HEK293 (cell line): ENCODE measurements around the gene KDM4B.
A peak's percentile ranks its signal among the peaks of the same experiment; 100 is the strongest.

ENCODE experiments used
- CTCF ChIA-PET: fragments of 350-600 bp; formaldehyde crosslinking; extraction: SDS; loops from one replicate; lab custom pipeline; 2021; ENCODE audit warnings: antibody characterized with exemption; lab: Yijun Ruan, JAX
- POLR2A ChIA-PET: fragments of 300-600 bp; formaldehyde crosslinking; extraction: SDS; loops from one replicate; lab custom pipeline; 2020; ENCODE audit warnings: antibody characterized with exemption, inconsistent platforms; lab: Yijun Ruan, JAX
- H3K27ac ChIP-seq: fragments of 200-500 bp; sonication (Bioruptor generic); 2 replicates; pipeline ENCODE4 v1.5.1; 2014; ENCODE audit warnings: low read depth, low read length, control low read depth, inconsistent platforms; ENCODE audit errors: extremely low read depth
- H3K36me3 ChIP-seq, 2 experiments: fragments of 200-500 bp in 1 of 2; sonication (Bioruptor generic) in 1 of 2; 1 replicate in 1 of 2; 2 replicates in 1 of 2; pipeline ENCODE4 v1.5.1; 2014 to 2017; ENCODE audit warnings: inconsistent platforms in 2 of 2, low read length in 2 of 2; ENCODE audit not compliant: control insufficient read depth in 2 of 2, insufficient read depth in 1 of 2
- H3K4me1 ChIP-seq: fragments of 200-500 bp; sonication (Bioruptor generic); 2 replicates; pipeline ENCODE4 v1.5.1; 2014; ENCODE audit warnings: mild to moderate bottlenecking, low read length, inconsistent platforms; ENCODE audit not compliant: control insufficient read depth, insufficient read depth
- H3K4me3 ChIP-seq: 2 replicates; pipeline ENCODE4 v1.5.1; 2011; ENCODE audit warnings: low read depth, mild to moderate bottlenecking, control low read depth, low read length, moderate library complexity
- H3K9me3 ChIP-seq: fragments of 200-500 bp; sonication (Bioruptor generic); 2 replicates; pipeline ENCODE4 v1.5.1; 2014; ENCODE audit warnings: low read depth, low read length, inconsistent platforms; ENCODE audit not compliant: control insufficient read depth, insufficient read depth
- HOXC10 ChIP-seq: sonication (generic); formaldehyde crosslinking; IDR thresholded peaks from 2 replicates; pipeline ENCODE4 v1.8.1; 2023; ENCODE audit warnings: mild to moderate bottlenecking, missing genetic modification reagents
- PRDM1 ChIP-seq: fragments of 450-650 bp; formaldehyde crosslinking; IDR thresholded peaks from 2 replicates; pipeline ENCODE4; 2016; ENCODE audit warnings: missing biosample characterization, missing genetic modification characterization
- SP7 ChIP-seq: fragments of 450-650 bp; formaldehyde crosslinking; IDR thresholded peaks from 2 replicates; pipeline ENCODE4 v1.5.1; 2016; ENCODE audit warnings: missing biosample characterization, missing genetic modification characterization
- ZBTB20 ChIP-seq: fragments of 450-650 bp; formaldehyde crosslinking; IDR thresholded peaks from 2 replicates; pipeline ENCODE4 v1.5.1; 2016; ENCODE audit warnings: missing biosample characterization, missing genetic modification characterization
- ZBTB21 ChIP-seq: fragments of 450-650 bp; formaldehyde crosslinking; IDR thresholded peaks from 2 replicates; pipeline ENCODE4 v1.5.1; 2017; ENCODE audit warnings: missing biosample characterization, missing genetic modification characterization
- ZFHX2 ChIP-seq: fragments of 450-650 bp; formaldehyde crosslinking; conservative IDR thresholded peaks from 2 replicates; pipeline ENCODE4 v1.5.1; 2016; ENCODE audit warnings: missing biosample characterization, missing genetic modification characterization
- ZNF121 ChIP-seq: fragments of 450-650 bp; formaldehyde crosslinking; IDR thresholded peaks from 2 replicates; pipeline ENCODE4 v1.5.1; 2016; ENCODE audit warnings: missing biosample characterization, missing genetic modification characterization
- ZNF2 ChIP-seq: fragments of 450-650 bp; formaldehyde crosslinking; IDR thresholded peaks from 2 replicates; pipeline ENCODE4 v1.5.1; 2016; ENCODE audit warnings: missing biosample characterization, missing genetic modification characterization
- ZNF501 ChIP-seq: fragments of 450-650 bp; formaldehyde crosslinking; IDR thresholded peaks from 2 replicates; pipeline ENCODE4 v1.5.1; 2016; ENCODE audit warnings: missing biosample characterization, missing genetic modification characterization
- ZNF624 ChIP-seq: fragments of 450-650 bp; formaldehyde crosslinking; IDR thresholded peaks from 2 replicates; pipeline ENCODE4 v1.5.1; 2017; ENCODE audit warnings: missing biosample characterization, missing genetic modification characterization
- ZNF658 ChIP-seq: fragments of 450-650 bp; formaldehyde crosslinking; IDR thresholded peaks from 2 replicates; pipeline ENCODE4; 2016; ENCODE audit warnings: missing biosample characterization, missing genetic modification characterization
- ZNF830 ChIP-seq: fragments of 450-650 bp; IDR thresholded peaks from 2 replicates; pipeline ENCODE4 v1.5.0; 2018; ENCODE audit warnings: missing biosample characterization, missing genetic modification characterization, low read depth, mild to moderate bottlenecking, moderate library complexity
- TF ChIP-seq, protein P1 (sequence below): fragments of 450-650 bp; formaldehyde crosslinking; conservative IDR thresholded peaks from 2 replicates; pipeline ENCODE4 v1.5.1; 2016; ENCODE audit warnings: low read depth, missing biosample characterization, missing genetic modification characterization
- TF ChIP-seq, protein P2 (sequence below): fragments of 450-650 bp; formaldehyde crosslinking; IDR thresholded peaks from 2 replicates; pipeline ENCODE4 v1.5.1; 2016; ENCODE audit warnings: missing biosample characterization, missing genetic modification characterization
- TF ChIP-seq, protein P3 (sequence below): fragments of 450-650 bp; formaldehyde crosslinking; IDR thresholded peaks from 2 replicates; pipeline ENCODE4 v1.5.1; 2016; ENCODE audit warnings: missing biosample characterization, missing genetic modification characterization
- TF ChIP-seq, protein P4 (sequence below): fragments of 450-650 bp; formaldehyde crosslinking; IDR thresholded peaks from 2 replicates; pipeline ENCODE4 v1.5.1; 2016; ENCODE audit warnings: missing biosample characterization, missing genetic modification characterization, borderline replicate concordance

Gene KDM4B

DNA sequence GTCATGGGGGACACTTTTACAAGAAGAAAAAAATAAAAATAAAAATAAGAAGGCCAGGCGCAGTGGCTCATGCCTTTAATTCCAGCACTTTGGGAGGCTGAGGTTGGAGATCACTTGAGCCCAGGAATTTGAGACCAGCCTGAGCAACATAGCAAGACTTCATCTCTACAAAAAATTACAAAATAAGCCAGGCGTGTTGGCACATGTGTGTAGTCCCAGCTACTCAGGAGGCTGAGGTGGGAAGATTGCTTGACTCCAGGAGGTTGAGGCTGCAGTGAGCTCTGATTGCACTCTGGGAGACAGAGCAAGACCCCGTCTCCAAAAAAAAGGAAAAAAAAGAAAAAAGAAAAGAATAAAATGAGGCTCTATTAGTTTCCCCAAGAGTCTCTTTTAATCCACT, 214.7 kb downstream of the KDM4B start:
- Histone ChIP-seq H3K27ac (no peak overlapping the region), H3K36me3 (no peaks in the 10 kb centered on the region), H3K4me3 (no peak overlapping the region), H3K4me1 (no peaks in the 10 kb centered on the region), H3K9me3 (no peaks in the 10 kb centered on the region)
- CTCF ChIA-PET, result interaction anchor here (0.6 to 1.4 kb wide), 2 partner anchors 10 to 456 kb away, joined by 6 to 7 read pairs; no protein-coding TSS in a partner anchor
- TF ChIP-seq, protein P1, sequence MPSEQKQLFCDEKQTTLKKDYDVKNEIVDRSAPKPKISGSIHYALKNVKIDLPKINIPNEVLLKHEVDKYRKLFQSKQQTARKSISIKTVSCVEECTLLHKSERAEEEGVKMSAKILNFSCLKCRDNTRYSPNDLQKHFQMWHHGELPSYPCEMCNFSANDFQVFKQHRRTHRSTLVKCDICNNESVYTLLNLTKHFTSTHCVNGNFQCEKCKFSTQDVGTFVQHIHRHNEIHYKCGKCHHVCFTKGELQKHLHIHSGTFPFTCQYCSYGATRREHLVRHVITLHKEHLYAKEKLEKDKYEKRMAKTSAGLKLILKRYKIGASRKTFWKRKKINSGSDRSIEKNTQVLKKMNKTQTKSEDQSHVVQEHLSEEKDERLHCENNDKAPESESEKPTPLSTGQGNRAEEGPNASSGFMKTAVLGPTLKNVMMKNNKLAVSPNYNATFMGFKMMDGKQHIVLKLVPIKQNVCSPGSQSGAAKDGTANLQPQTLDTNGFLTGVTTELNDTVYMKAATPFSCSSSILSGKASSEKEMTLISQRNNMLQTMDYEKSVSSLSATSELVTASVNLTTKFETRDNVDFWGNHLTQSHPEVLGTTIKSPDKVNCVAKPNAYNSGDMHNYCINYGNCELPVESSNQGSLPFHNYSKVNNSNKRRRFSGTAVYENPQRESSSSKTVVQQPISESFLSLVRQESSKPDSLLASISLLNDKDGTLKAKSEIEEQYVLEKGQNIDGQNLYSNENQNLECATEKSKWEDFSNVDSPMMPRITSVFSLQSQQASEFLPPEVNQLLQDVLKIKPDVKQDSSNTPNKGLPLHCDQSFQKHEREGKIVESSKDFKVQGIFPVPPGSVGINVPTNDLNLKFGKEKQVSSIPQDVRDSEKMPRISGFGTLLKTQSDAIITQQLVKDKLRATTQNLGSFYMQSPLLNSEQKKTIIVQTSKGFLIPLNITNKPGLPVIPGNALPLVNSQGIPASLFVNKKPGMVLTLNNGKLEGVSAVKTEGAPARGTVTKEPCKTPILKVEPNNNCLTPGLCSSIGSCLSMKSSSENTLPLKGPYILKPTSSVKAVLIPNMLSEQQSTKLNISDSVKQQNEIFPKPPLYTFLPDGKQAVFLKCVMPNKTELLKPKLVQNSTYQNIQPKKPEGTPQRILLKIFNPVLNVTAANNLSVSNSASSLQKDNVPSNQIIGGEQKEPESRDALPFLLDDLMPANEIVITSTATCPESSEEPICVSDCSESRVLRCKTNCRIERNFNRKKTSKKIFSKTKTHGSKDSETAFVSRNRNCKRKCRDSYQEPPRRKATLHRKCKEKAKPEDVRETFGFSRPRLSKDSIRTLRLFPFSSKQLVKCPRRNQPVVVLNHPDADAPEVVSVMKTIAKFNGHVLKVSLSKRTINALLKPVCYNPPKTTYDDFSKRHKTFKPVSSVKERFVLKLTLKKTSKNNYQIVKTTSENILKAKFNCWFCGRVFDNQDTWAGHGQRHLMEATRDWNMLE (tag by site-specific recombination), result no peak
- TF ChIP-seq ZNF624 (tag by site-specific recombination) (no peak), ZNF501 (no peak), ZFHX2 (no peak), ZBTB21 (tag by site-specific recombination) (no peak), ZNF830 (no peak), PRDM1 (tag by site-specific recombination) (no peak), SP7 (tag by site-specific recombination) (no peak), HOXC10 (CRISPR knock-in tag) (no peak), ZBTB20 (tag by site-specific recombination) (no peak), ZNF658 (tag by site-specific recombination) (no peak), ZNF2 (tag by site-specific recombination) (no peak)
- TF ChIP-seq, protein P2, sequence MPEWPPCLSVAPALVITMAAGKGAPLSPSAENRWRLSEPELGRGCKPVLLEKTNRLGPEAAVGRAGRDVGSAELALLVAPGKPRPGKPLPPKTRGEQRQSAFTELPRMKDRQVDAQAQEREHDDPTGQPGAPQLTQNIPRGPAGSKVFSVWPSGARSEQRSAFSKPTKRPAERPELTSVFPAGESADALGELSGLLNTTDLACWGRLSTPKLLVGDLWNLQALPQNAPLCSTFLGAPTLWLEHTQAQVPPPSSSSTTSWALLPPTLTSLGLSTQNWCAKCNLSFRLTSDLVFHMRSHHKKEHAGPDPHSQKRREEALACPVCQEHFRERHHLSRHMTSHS, result no peak
- TF ChIP-seq, protein P3, sequence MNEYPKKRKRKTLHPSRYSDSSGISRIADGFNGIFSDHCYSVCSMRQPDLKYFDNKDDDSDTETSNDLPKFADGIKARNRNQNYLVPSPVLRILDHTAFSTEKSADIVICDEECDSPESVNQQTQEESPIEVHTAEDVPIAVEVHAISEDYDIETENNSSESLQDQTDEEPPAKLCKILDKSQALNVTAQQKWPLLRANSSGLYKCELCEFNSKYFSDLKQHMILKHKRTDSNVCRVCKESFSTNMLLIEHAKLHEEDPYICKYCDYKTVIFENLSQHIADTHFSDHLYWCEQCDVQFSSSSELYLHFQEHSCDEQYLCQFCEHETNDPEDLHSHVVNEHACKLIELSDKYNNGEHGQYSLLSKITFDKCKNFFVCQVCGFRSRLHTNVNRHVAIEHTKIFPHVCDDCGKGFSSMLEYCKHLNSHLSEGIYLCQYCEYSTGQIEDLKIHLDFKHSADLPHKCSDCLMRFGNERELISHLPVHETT (tag by site-specific recombination), result no peak
- POLR2A ChIA-PET, result no interaction called here

DNA sequence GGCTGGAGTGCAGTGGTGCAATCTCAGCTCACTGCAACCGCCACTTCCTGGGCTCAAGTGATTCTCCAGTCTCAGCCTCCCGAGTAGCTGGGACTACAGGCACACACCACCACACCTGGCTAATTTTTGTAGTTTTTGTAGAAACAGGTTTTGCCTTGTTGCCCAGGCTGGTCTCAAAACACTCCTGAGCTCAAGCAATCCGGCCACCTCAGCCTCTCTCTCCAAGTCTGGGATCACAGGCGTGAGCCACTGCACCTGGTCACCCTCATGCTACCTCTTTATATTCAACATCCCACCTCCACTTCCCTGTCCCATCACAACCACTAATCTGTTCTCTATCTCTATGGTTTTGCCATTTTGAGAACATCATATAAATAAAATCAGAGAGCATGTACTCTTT, 216.0 kb downstream of the KDM4B start:
- Histone ChIP-seq H3K36me3 (no peaks in the 10 kb centered on the region), H3K9me3 (no peaks in the 10 kb centered on the region), H3K4me3 (no peak overlapping the region), H3K4me1 (peaks cover 4% of the 10 kb centered on the region; the same call in 1 of the 2 replicates), H3K27ac (no peak overlapping the region)
- TF ChIP-seq, protein P4, sequence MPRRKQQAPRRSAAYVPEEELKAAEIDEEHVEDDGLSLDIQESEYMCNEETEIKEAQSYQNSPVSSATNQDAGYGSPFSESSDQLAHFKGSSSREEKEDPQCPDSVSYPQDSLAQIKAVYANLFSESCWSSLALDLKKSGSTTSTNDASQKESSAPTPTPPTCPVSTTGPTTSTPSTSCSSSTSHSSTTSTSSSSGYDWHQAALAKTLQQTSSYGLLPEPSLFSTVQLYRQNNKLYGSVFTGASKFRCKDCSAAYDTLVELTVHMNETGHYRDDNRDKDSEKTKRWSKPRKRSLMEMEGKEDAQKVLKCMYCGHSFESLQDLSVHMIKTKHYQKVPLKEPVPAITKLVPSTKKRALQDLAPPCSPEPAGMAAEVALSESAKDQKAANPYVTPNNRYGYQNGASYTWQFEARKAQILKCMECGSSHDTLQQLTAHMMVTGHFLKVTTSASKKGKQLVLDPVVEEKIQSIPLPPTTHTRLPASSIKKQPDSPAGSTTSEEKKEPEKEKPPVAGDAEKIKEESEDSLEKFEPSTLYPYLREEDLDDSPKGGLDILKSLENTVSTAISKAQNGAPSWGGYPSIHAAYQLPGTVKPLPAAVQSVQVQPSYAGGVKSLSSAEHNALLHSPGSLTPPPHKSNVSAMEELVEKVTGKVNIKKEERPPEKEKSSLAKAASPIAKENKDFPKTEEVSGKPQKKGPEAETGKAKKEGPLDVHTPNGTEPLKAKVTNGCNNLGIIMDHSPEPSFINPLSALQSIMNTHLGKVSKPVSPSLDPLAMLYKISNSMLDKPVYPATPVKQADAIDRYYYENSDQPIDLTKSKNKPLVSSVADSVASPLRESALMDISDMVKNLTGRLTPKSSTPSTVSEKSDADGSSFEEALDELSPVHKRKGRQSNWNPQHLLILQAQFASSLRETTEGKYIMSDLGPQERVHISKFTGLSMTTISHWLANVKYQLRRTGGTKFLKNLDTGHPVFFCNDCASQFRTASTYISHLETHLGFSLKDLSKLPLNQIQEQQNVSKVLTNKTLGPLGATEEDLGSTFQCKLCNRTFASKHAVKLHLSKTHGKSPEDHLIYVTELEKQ, result no peak
- 0 out of 2 replicates have a peak, but pooled peaks have one; percentile 30 for TF ChIP-seq ZNF121
- ChIA-PET CTCF (no interaction called here), POLR2A (no interaction called here)
